Brain microvascular endothelial cell (primary cell): ENCODE results near the gene TDRD12.
"Not testable (repeated sequence)": the region's sequence is repeated elsewhere in the genome, so short reads cannot be mapped to it uniquely, and the experiment has no call there.

Experiments used
- DNase-seq: peaks from one replicate; pipeline ENCODE4 v3.0.0-alpha.2; 2020
- H3K27ac ChIP-seq: fragments of 250-450 bp; sonication (Bioruptor Pico); 2 replicates; pipeline ENCODE4 v1.5.1; 2020; ENCODE audit warnings: mild to moderate bottlenecking, moderate library complexity
- H3K27me3 ChIP-seq: fragments of 250-450 bp; sonication (Bioruptor Pico); replicated peaks from 2 replicates; pipeline ENCODE4 v1.5.1; 2020; ENCODE audit warnings: mild to moderate bottlenecking
- H3K36me3 ChIP-seq: fragments of 250-450 bp; sonication (Bioruptor Pico); replicated peaks from 2 replicates; pipeline ENCODE4 v1.5.1; 2020; ENCODE audit warnings: mild to moderate bottlenecking
- H3K4me3 ChIP-seq: 2 replicates; pipeline ENCODE4 v1.5.1; 2011; ENCODE audit warnings: low read depth, mild to moderate bottlenecking, control low read depth, low read length, moderate library complexity
- CTCF ChIP-seq: IDR thresholded peaks from 2 replicates; pipeline ENCODE4 v1.5.1; 2011; ENCODE audit warnings: low read depth, mild to moderate bottlenecking, moderate library complexity, low read length, control low read depth, inconsistent platforms; ENCODE audit errors: missing control alignments
- in situ Hi-C: cut with HindIII; loops from 2 replicates; pipeline ENCODE4 v1.10.0; 2017; ENCODE audit warnings: low sequenced_read_pairs, low pct_ligation_motif_present

Gene TDRD12

GRCh38 chr19:32691952-32692726 is 27.4 kb upstream of the TDRD12 start:
- in situ Hi-C loops: no loop called here
- Histone ChIP-seq H3K36me3 (no peaks in the 10 kb centered on the region), H3K4me3 (peak overlapping the region; percentile 58), H3K27me3 (no peaks in the 10 kb centered on the region), H3K27ac (peak overlapping the region; percentile 75)
- TF ChIP-seq CTCF: no peak
- DNase-seq: peak; percentile 48

- TF ChIP-seq CTCF: no peak
- in situ Hi-C loops: no loop called here
- Histone ChIP-seq H3K36me3 (peaks cover 3% of the 10 kb centered on the region), H3K27me3 (no peaks in the 10 kb centered on the region), H3K4me3 (peak overlapping the region; percentile 58), H3K27ac (peak overlapping the region; percentile 75)
- DNase-seq: no peak
Observed at GRCh38 chr19:32692727-32693061, 26.9 kb upstream of the TDRD12 start.

GRCh38 chr19:32693151-32694108 is 26.1 kb upstream of the TDRD12 start:
- H3K27me3 ChIP-seq, H3K36me3 ChIP-seq, in situ Hi-C loops, H3K4me3 ChIP-seq, H3K27ac ChIP-seq, DNase-seq: not testable (repeated sequence)

GRCh38 chr19:32694316-32694715 is 25.3 kb upstream of the TDRD12 start:
- in situ Hi-C loops, H3K27ac ChIP-seq, H3K27me3 ChIP-seq, DNase-seq, H3K36me3 ChIP-seq, H3K4me3 ChIP-seq: not testable (repeated sequence)

GRCh38 chr19:32694851-32695250 is 24.7 kb upstream of the TDRD12 start:
- H3K27me3 ChIP-seq, in situ Hi-C loops, H3K4me3 ChIP-seq, H3K27ac ChIP-seq, DNase-seq: not testable (repeated sequence)
- H3K36me3 ChIP-seq: peaks cover 10% of the 10 kb centered on the region

GRCh38 chr19:32695506-32695905 is 24.1 kb upstream of the TDRD12 start:
- H3K27me3 ChIP-seq, DNase-seq, H3K27ac ChIP-seq, in situ Hi-C loops, H3K4me3 ChIP-seq: not testable (repeated sequence)
- H3K36me3 ChIP-seq: peaks cover 11% of the 10 kb centered on the region

- H3K27ac ChIP-seq, H3K4me3 ChIP-seq, in situ Hi-C loops, DNase-seq, H3K27me3 ChIP-seq: not testable (repeated sequence)
- peaks cover 15% of the 10 kb centered on the region for H3K36me3 ChIP-seq
Observed at GRCh38 chr19:32696771-32697170, 22.8 kb upstream of the TDRD12 start.

- H3K36me3 ChIP-seq: peaks cover 22% of the 10 kb centered on the region
- H3K4me3 ChIP-seq, H3K27ac ChIP-seq, H3K27me3 ChIP-seq, DNase-seq, in situ Hi-C loops: not testable (repeated sequence)
Observed at GRCh38 chr19:32700129-32700528, 19.4 kb upstream of the TDRD12 start.
